Heart left ventricle (tissue), 13 donors: Measurements from ENCODE around the gene CHORDC1.

Experiments
- POLR2A ChIP-seq, 2 donors: fragments of 450-650 bp; IDR thresholded peaks; one replicate each; pipeline ENCODE4 v1.6.1; 2017; ENCODE audit warnings: antibody characterized with exemption in 2 of 2, mild to moderate bottlenecking in 2 of 2, moderate library complexity in 2 of 2
- TF ChIP-seq, protein P1 (sequence below), 12 donors: fragments of 200-600 bp; sonication (generic) in 4 of 12; IDR thresholded peaks; one replicate each; pipeline versions ENCODE4 v1.5.0 to v1.8.0; 2018 to 2022; ENCODE audit warnings: antibody characterized with exemption in 12 of 12, mild to moderate bottlenecking in 5 of 12
- donor health status: ischemic (EF 13 %, LVEDD 7.1; RV severe dilation, severe dysfunction).
- donor health status: DM: no; HTN: yes; CAD: no.
- donor health status: DM: no; HTN: no; CAD: no.
- donor health status: ischemic (EF 25% LVEDD 6.9; RV normal size, moderate dysfunction).
- donor health status: ischemic (EF 25% LVEDD 5.7; RV mildly dilated, moderate dysfunction).
- donor health status: ischemic (EF 35%, LVEDD 5.7; RV mildly dilated, moderate dysfunction).
- donor health status: nonischemic (EF 11% LVEDD 7.7; RV severe dilation, severe dysfunction).
- donor health status: DM: yes; HTN: yes; CAD: no.
- donor health status: PGD.
- donor health status: ischemic (EF 29% LVEDD 5.4; RV normal size, mild dysfunction).
- donor health status: nonischemic (EF 23%, LVEDD 6.1; RV moderate dilation, normal function).

DNA sequence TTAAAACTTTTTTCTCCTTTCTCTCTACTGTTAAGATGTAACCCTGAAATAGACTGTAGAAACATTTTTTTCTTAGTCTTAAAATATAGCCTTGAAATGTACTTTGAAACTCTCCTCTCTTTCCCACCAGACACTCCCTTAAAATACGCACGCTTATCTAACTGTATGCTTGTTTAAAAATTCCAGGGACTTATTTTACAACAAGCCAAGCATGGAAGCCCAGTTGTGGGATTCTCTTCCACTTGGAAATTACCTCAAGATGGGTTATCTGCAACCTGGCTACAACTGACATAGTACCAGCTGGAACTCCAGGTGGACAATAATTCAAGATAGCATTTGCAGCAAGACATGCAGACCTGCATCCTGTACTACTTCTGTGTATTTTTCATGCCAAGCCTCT is 12.1 kb upstream of the CHORDC1 start:
- TF ChIP-seq, protein P1, sequence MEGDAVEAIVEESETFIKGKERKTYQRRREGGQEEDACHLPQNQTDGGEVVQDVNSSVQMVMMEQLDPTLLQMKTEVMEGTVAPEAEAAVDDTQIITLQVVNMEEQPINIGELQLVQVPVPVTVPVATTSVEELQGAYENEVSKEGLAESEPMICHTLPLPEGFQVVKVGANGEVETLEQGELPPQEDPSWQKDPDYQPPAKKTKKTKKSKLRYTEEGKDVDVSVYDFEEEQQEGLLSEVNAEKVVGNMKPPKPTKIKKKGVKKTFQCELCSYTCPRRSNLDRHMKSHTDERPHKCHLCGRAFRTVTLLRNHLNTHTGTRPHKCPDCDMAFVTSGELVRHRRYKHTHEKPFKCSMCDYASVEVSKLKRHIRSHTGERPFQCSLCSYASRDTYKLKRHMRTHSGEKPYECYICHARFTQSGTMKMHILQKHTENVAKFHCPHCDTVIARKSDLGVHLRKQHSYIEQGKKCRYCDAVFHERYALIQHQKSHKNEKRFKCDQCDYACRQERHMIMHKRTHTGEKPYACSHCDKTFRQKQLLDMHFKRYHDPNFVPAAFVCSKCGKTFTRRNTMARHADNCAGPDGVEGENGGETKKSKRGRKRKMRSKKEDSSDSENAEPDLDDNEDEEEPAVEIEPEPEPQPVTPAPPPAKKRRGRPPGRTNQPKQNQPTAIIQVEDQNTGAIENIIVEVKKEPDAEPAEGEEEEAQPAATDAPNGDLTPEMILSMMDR (IDR thresholded peaks at IDR 0.05), result no peak
- TF ChIP-seq POLR2A (IDR thresholded peaks at IDR 0.05), result no peak
